ENCODE data around the gene DLGAP5. TPM values are rescaled to one million over a fixed set of nuclear protein-coding genes. Genes with fewer than 3 reads are reported as not detected.

DLGAP5 gene
- total and polyA plus RNA-seq, 2 of the 4 experiments (the other 2 are of a cell fraction), result 14.9 to 19.0 TPM

DNA sequence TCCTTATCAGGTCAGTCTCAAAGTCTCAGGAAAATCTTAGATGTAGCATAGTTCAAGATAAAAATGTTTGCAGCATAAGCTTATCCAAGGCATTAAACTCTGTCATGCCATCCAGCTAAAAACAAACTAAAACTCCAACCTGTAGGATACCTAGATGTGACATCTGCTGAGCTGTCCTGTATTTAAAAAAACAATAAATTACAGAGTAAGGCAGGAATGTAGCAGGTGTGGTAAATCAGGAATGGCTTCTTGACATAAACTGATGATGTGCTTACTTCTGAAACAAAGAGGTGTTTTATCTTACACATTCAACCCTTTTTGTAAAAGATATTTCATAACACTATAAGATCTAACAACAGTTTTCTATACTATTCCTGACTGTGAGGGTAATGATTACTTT lies 30.6 kb upstream of the DLGAP5 start:
- H3K9me3 ChIP-seq (ENCODE audit: control insufficient read depth, insufficient read depth, low read length), result peaks cover 2% of the 10 kb centered on the region; the same call in 1 of the 2 replicates
- H3K4me3 ChIP-seq (ENCODE audit: insufficient read depth, low read depth, low read length), result no peak overlapping the region
- no peak for DNase-seq
- H4K91ac ChIP-seq (ENCODE audit: insufficient read depth, low read depth, low read length), result no peak overlapping the region
- no peaks in the 10 kb centered on the region for H3K79me1 ChIP-seq (ENCODE audit: low read depth in 1 of 2, low read length in 2 of 2)
- intact Hi-C loops (cut with micrococcal nuclease), result no loop called here
- no TSS peak for BruUV-seq (replicated peaks)
- no peaks in the 10 kb centered on the region for H3K36me3 ChIP-seq (ENCODE audit: control insufficient read depth, insufficient read depth, low read length)
- in situ Hi-C loops (cut with MboI; ENCODE audit: low sequenced_read_pairs), result no loop called here
- no peak overlapping the region for H2BK120ac ChIP-seq (ENCODE audit: low read depth, low read length)
- H3K9ac ChIP-seq (ENCODE audit: low read depth, low read length), result no peak overlapping the region
- ChIA-PET POLR2A (ENCODE audit: unreplicated experiment) (no interaction called here), CTCF (no interaction called here)
- H3K23ac ChIP-seq (ENCODE audit: low read depth, low read length), result no peak overlapping the region
- no peak overlapping the region for H3K4me2 ChIP-seq (ENCODE audit: low read depth, low read length)
- dilution Hi-C loops (cut with HindIII; ENCODE audit: low sequenced_read_pairs, unreplicated experiment), result no loop called here
- H3K14ac ChIP-seq (replicated peaks; ENCODE audit: low read depth, low read length), result no peak overlapping the region
- no peak for ATAC-seq (ENCODE audit: low read depth)
- H2BK20ac ChIP-seq (ENCODE audit: low read depth, low read length), result no peak overlapping the region
- no peak overlapping the region for H2AK5ac ChIP-seq (ENCODE audit: low read depth, low read length)
- H2BK5ac ChIP-seq (ENCODE audit: low read depth, low read length, poor library complexity, severe bottlenecking), result no peak overlapping the region
- H4K20me1 ChIP-seq (ENCODE audit: insufficient read depth, low read length), result no peaks in the 10 kb centered on the region
- H4K8ac ChIP-seq (ENCODE audit: low read depth in 2 of 2, low read length in 2 of 2), result no peak overlapping the region
- no peak overlapping the region for H4K5ac ChIP-seq (ENCODE audit: low read depth, low read length)
- H3K27me3 ChIP-seq (ENCODE audit: control insufficient read depth, insufficient read depth, low read length), result no peaks in the 10 kb centered on the region
- H3K4ac ChIP-seq (ENCODE audit: low read depth, low read length), result no peak overlapping the region
- no peak overlapping the region for H3K27ac ChIP-seq (ENCODE audit: insufficient read depth, low read length)
- H2AK9ac ChIP-seq (replicated peaks; ENCODE audit: low read depth, low read length, poor library complexity), result no peak overlapping the region
- H2AFZ ChIP-seq (replicated peaks; ENCODE audit: low read length, poor library complexity), result no peak overlapping the region
- no peak overlapping the region for H3K18ac ChIP-seq (ENCODE audit: low read depth, low read length)
- TF ChIP-seq RAD21 (IDR thresholded peaks at IDR 0.05; ENCODE audit: low read length) (no peak), FOS (IDR thresholded peaks at IDR 0.05; ENCODE audit: low read depth, low read length) (no peak), NFE2L2 (IDR thresholded peaks at IDR 0.05; ENCODE audit: low read depth, low read length) (no peak), CEBPB (IDR thresholded peaks at IDR 0.05; ENCODE audit: low read depth, low read length) (no peak), USF2 (IDR thresholded peaks at IDR 0.05; ENCODE audit: low read depth, low read length) (no peak)
- H2BK15ac ChIP-seq (ENCODE audit: low read depth, low read length), result no peak overlapping the region
- no peaks in the 10 kb centered on the region for H3K9me1 ChIP-seq (ENCODE audit: insufficient read depth, low read length)
- H3K56ac ChIP-seq (ENCODE audit: extremely low read depth, insufficient read depth, low read length), result no peak overlapping the region
- no peaks in the 10 kb centered on the region for H3K4me1 ChIP-seq (ENCODE audit: control insufficient read depth, insufficient read depth, low read length)
